Measurements from ENCODE around the gene MED29.
"Not testable (repeated sequence)": the region's sequence is repeated elsewhere in the genome, so short reads cannot be mapped to it uniquely, and the experiment has no call there.

MED29 gene

GRCh38 chr19:39372047-39372802 lies 19.0 kb upstream of the MED29 start:
- no peak overlapping the region for H3K4me3 ChIP-seq (ENCODE audit: insufficient read length, low read depth)
- H3K27me3 ChIP-seq (ENCODE audit: insufficient read depth, insufficient read length), result no peaks in the 10 kb centered on the region
- H3K9me3 ChIP-seq (ENCODE audit: insufficient read depth, low read length), result no peaks in the 10 kb centered on the region
- TF ChIP-seq ZNF274 (IDR thresholded peaks at IDR 0.05; ENCODE audit: low read depth, low read length), result no peak
- TF ChIP-seq YY1 (IDR thresholded peaks at IDR 0.05; ENCODE audit: insufficient read depth, insufficient read length), result no peak
- no peak for TF ChIP-seq SUZ12 (IDR thresholded peaks at IDR 0.05; ENCODE audit: extremely low read depth, insufficient read depth, insufficient read length)
- no peak overlapping the region for H3K9ac ChIP-seq (ENCODE audit: insufficient read length, low read depth)
- peaks cover 85% of the 10 kb centered on the region for H3K36me3 ChIP-seq (ENCODE audit: insufficient read depth, insufficient read length, low read length)
- no peaks in the 10 kb centered on the region for H3K4me1 ChIP-seq (ENCODE audit: insufficient read depth, insufficient read length)
- DNase-seq (ENCODE audit: low read depth, low spot score), result no peak

- no peak overlapping the region for H3K9ac ChIP-seq (ENCODE audit: insufficient read length, low read depth)
Observed at GRCh38 chr19:39372941-39373340, 18.2 kb upstream of the MED29 start.

GRCh38 chr19:39375929-39376328 lies 15.2 kb upstream of the MED29 start:
- Histone ChIP-seq H3K9ac (ENCODE audit: insufficient read length, low read depth) (no peak overlapping the region), H3K4me3 (ENCODE audit: insufficient read length, low read depth) (no peak overlapping the region), H3K27me3 (ENCODE audit: insufficient read depth, insufficient read length) (no peaks in the 10 kb centered on the region), H3K4me1 (ENCODE audit: insufficient read depth, insufficient read length) (no peaks in the 10 kb centered on the region), H3K9me3 (ENCODE audit: insufficient read depth, low read length) (no peaks in the 10 kb centered on the region), H3K36me3 (ENCODE audit: insufficient read depth, insufficient read length, low read length) (peaks cover 90% of the 10 kb centered on the region)
- no peak for DNase-seq (ENCODE audit: low read depth, low spot score)
- TF ChIP-seq YY1 (IDR thresholded peaks at IDR 0.05; ENCODE audit: insufficient read depth, insufficient read length) (no peak), SUZ12 (IDR thresholded peaks at IDR 0.05; ENCODE audit: extremely low read depth, insufficient read depth, insufficient read length) (no peak), ZNF274 (IDR thresholded peaks at IDR 0.05; ENCODE audit: low read depth, low read length) (no peak)

More at GRCh38 chr19:39372941-39373340, 18.2 kb upstream of the MED29 start:
- Histone ChIP-seq H3K4me1 (ENCODE audit: insufficient read depth, insufficient read length) (no peaks in the 10 kb centered on the region), H3K36me3 (ENCODE audit: insufficient read depth, insufficient read length, low read length) (peaks cover 91% of the 10 kb centered on the region), H3K4me3 (ENCODE audit: insufficient read length, low read depth) (no peak overlapping the region), H3K27me3 (ENCODE audit: insufficient read depth, insufficient read length) (no peaks in the 10 kb centered on the region), H3K9me3 (ENCODE audit: insufficient read depth, low read length) (no peaks in the 10 kb centered on the region)
- TF ChIP-seq SUZ12 (IDR thresholded peaks at IDR 0.05; ENCODE audit: extremely low read depth, insufficient read depth, insufficient read length), result no peak
- TF ChIP-seq YY1 (IDR thresholded peaks at IDR 0.05; ENCODE audit: insufficient read depth, insufficient read length), result no peak
- TF ChIP-seq ZNF274 (IDR thresholded peaks at IDR 0.05; ENCODE audit: low read depth, low read length), result no peak
- no peak for DNase-seq (ENCODE audit: low read depth, low spot score)

GRCh38 chr19:39377373-39378362 lies 13.5 kb upstream of the MED29 start:
- peaks cover 87% of the 10 kb centered on the region for H3K36me3 ChIP-seq (ENCODE audit: insufficient read depth, insufficient read length, low read length)
- no peak for DNase-seq (ENCODE audit: low read depth, low spot score)
- H3K9me3 ChIP-seq (ENCODE audit: insufficient read depth, low read length), result no peaks in the 10 kb centered on the region
- no peak for TF ChIP-seq SUZ12 (IDR thresholded peaks at IDR 0.05; ENCODE audit: extremely low read depth, insufficient read depth, insufficient read length)
- TF ChIP-seq YY1 (IDR thresholded peaks at IDR 0.05; ENCODE audit: insufficient read depth, insufficient read length), result no peak
- TF ChIP-seq ZNF274 (IDR thresholded peaks at IDR 0.05; ENCODE audit: low read depth, low read length), result no peak
- no peak overlapping the region for H3K4me3 ChIP-seq (ENCODE audit: insufficient read length, low read depth)
- H3K9ac ChIP-seq (ENCODE audit: insufficient read length, low read depth), result no peak overlapping the region
- no peaks in the 10 kb centered on the region for H3K27me3 ChIP-seq (ENCODE audit: insufficient read depth, insufficient read length)
- no peaks in the 10 kb centered on the region for H3K4me1 ChIP-seq (ENCODE audit: insufficient read depth, insufficient read length)

DNA sequence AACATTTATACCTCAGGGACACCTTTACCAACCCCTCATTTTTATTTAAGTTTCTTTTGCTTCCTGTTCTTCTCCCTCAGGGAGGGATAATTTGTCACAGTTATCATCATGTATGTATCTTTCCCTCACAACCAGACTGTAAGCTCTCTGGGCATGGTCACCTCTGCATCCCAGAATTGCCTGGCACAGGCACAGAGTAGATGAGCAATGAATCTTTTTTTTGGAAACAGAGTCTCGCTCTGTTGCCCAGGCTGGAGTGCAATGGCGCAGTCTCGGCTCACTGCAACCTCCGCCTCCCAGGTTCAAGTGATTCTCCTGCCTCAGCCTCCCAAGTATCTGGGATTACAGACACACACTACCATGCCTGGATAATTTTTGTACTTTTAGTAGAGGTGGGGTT lies 11.8 kb upstream of the MED29 start:
- not testable (repeated sequence) for H3K27me3 ChIP-seq (ENCODE audit: insufficient read depth, insufficient read length); DNase-seq (ENCODE audit: low read depth, low spot score); H3K4me1 ChIP-seq (ENCODE audit: insufficient read depth, insufficient read length); H3K9ac ChIP-seq (ENCODE audit: insufficient read length, low read depth); H3K9me3 ChIP-seq (ENCODE audit: insufficient read depth, low read length); H3K4me3 ChIP-seq (ENCODE audit: insufficient read length, low read depth)
- H3K36me3 ChIP-seq (ENCODE audit: insufficient read depth, insufficient read length, low read length), result peaks cover 89% of the 10 kb centered on the region

DNA sequence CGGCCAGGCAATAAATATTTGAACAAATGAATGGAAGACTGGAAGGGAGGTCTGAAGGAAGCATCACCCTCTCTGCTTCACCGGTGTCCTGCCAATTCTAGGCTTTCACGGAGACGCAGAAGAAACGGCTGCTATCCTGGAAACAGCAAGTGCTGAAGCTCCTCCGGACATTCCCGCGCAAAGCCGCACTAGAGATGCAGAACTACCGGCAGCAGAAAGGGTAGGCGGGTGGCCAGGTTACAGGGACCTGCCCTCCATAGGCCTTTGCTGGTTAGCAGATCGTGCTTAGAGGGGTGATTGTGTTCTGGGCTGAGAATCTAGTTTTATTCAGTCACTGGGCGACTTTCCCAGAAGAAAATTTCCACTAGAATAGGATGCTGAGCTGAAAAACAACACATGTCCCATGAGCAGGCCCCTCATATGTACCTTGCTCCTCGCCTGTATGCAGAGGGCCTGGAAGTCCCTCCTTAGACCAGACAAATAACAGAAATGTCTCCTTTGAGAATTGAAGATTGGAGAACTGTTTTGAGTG lies 11.2 kb upstream of the MED29 start:
- Histone ChIP-seq H3K4me1 (ENCODE audit: insufficient read depth, insufficient read length) (no peaks in the 10 kb centered on the region), H3K27me3 (ENCODE audit: insufficient read depth, insufficient read length) (no peaks in the 10 kb centered on the region), H3K9ac (ENCODE audit: insufficient read length, low read depth) (no peak overlapping the region), H3K36me3 (ENCODE audit: insufficient read depth, insufficient read length, low read length) (peaks cover 87% of the 10 kb centered on the region), H3K9me3 (ENCODE audit: insufficient read depth, low read length) (no peaks in the 10 kb centered on the region), H3K4me3 (ENCODE audit: insufficient read length, low read depth) (no peak overlapping the region)
- no peak for TF ChIP-seq YY1 (IDR thresholded peaks at IDR 0.05; ENCODE audit: insufficient read depth, insufficient read length)
- no peak for TF ChIP-seq ZNF274 (IDR thresholded peaks at IDR 0.05; ENCODE audit: low read depth, low read length)
- no peak for TF ChIP-seq SUZ12 (IDR thresholded peaks at IDR 0.05; ENCODE audit: extremely low read depth, insufficient read depth, insufficient read length)
- DNase-seq (ENCODE audit: low read depth, low spot score), result no peak
